K562 (cell line): Measurements from ENCODE around the gene SUSD5. TPM values are rescaled to one million over a fixed set of nuclear protein-coding genes. Genes with fewer than 3 reads are reported as not detected.

Source experiments
- ATAC-seq: fragments of 200-7000 bp; cut with Tn5 transposase; 3 replicates; pipeline ENCODE4 v1.9.1; 2020; ENCODE audit warnings: moderate library complexity
- BruUV-seq: library from RNA; stranded (reverse); fragments of 400-500 nt; replicated peaks from 2 replicates; lab custom pipeline; 2021; lab: Mats Ljungman, UMichigan
- CTCF ChIA-PET: fragments of 300-600 bp; formaldehyde crosslinking; extraction: SDS; loops from one replicate; lab custom pipeline; 2021; ENCODE audit warnings: low intra/inter-chr PET ratio; lab: Yijun Ruan, JAX
- POLR2A ChIA-PET: fragments of 300-600, 350-650 bp; sonication (Branson Sonifier 250); formaldehyde crosslinking; extraction: SDS; loops from one replicate; lab custom pipeline; 2021; ENCODE audit warnings: antibody characterized with exemption, inconsistent platforms; lab: Yijun Ruan, JAX
- DNase-seq, 4 experiments: peaks; one replicate each; pipeline versions ENCODE4 v3.0.0 to v3.0.0-alpha.2; 2011 to 2018; ENCODE audit warnings: low spot score in 3 of 4, mixed read lengths in 3 of 4; ENCODE audit errors: extremely low read depth in 1 of 4
- FAIRE-seq: peaks from 2 replicates; lab custom pipeline; 2011; peaks lifted over from hg19 to GRCh38; lab: Jason Lieb, UNC
- H2AFZ ChIP-seq: 2 replicates; pipeline ENCODE4 v1.6.0; 2011; ENCODE audit warnings: low read depth, low read length, control low read depth, inconsistent platforms
- H3K27ac ChIP-seq: fragments of 200-600 bp; 3 replicates; pipeline ENCODE4 v1.8.0; 2011; ENCODE audit warnings: low read depth, mild to moderate bottlenecking, control low read depth, inconsistent platforms, low read length, moderate library complexity, mixed read lengths; ENCODE audit errors: extremely low read depth
- H3K27me3 ChIP-seq, 2 experiments: fragments of 300-600 bp in 1 of 2; 2 replicates in 1 of 2; 3 replicates in 1 of 2; pipeline versions ENCODE4 v1.6.0 to v1.8.0; 2011; ENCODE audit warnings: inconsistent platforms in 2 of 2, low read length in 2 of 2, mild to moderate bottlenecking in 1 of 2, mixed read lengths in 1 of 2, moderate library complexity in 1 of 2; ENCODE audit not compliant: control insufficient read depth in 2 of 2, insufficient read depth in 2 of 2
- H3K36me3 ChIP-seq: fragments of 300-600 bp; 3 replicates; pipeline ENCODE4 v1.8.0; 2011; ENCODE audit warnings: mild to moderate bottlenecking, low read length, inconsistent platforms; ENCODE audit not compliant: control insufficient read depth, insufficient read depth
- H3K4me1 ChIP-seq, 2 experiments: fragments of 200-600 bp in 1 of 2; replicated peaks in 1 of 2; 2 replicates in 1 of 2; 3 replicates in 1 of 2; pipeline versions ENCODE4 v1.5.1 to v1.8.0; 2011; ENCODE audit warnings: inconsistent platforms in 2 of 2, low read length in 2 of 2, mild to moderate bottlenecking in 1 of 2, mixed read lengths in 1 of 2, moderate library complexity in 1 of 2; ENCODE audit not compliant: control insufficient read depth in 2 of 2, insufficient read depth in 2 of 2
- H3K4me2 ChIP-seq: 2 replicates; pipeline ENCODE4 v1.6.1; 2011; ENCODE audit warnings: low read length, control low read depth, inconsistent platforms, mixed read lengths; ENCODE audit not compliant: insufficient read depth
- H3K4me3 ChIP-seq: fragments of 200-600 bp; sonication (generic), shearing (Covaris generic); 2 replicates; pipeline ENCODE4 v1.5.1; 2016; ENCODE audit warnings: control low read depth, inconsistent platforms
- H3K79me2 ChIP-seq: fragments of 200-600 bp; 3 replicates; pipeline ENCODE4 v1.8.0; 2011; ENCODE audit warnings: low read length, inconsistent platforms; ENCODE audit not compliant: control insufficient read depth, insufficient read depth
- H3K9ac ChIP-seq, 2 experiments: 2 replicates each; pipeline versions ENCODE4 v1.6.0 to v1.6.1; 2011; ENCODE audit warnings: low read depth in 2 of 2, low read length in 2 of 2, control low read depth in 1 of 2, inconsistent platforms in 1 of 2, mild to moderate bottlenecking in 1 of 2, mixed read lengths in 1 of 2; ENCODE audit not compliant: insufficient read depth in 1 of 2
- H3K9me1 ChIP-seq: one replicate; pipeline ENCODE4 v1.6.0; 2011; ENCODE audit warnings: inconsistent platforms, mild to moderate bottlenecking, low read length, moderate library complexity; ENCODE audit not compliant: control insufficient read depth, insufficient read depth
- H3K9me3 ChIP-seq: replicated peaks from 2 replicates; pipeline ENCODE4 v1.5.1; 2011; ENCODE audit warnings: low read depth, low read length, inconsistent platforms; ENCODE audit not compliant: control insufficient read depth, insufficient read depth
- H4K20me1 ChIP-seq: replicated peaks from 2 replicates; pipeline ENCODE4 v1.6.1; 2011; ENCODE audit warnings: low read length, inconsistent platforms, mixed read lengths; ENCODE audit not compliant: control insufficient read depth, insufficient read depth
- IFI16 ChIP-seq: fragments of 250-450 bp; sonication (Bioruptor Pico); IDR thresholded peaks from 2 replicates; pipeline ENCODE4 v2.1.2; 2022; ENCODE audit warnings: mild to moderate bottlenecking, inconsistent platforms
- MECOM ChIP-seq: fragments of 250-450 bp; sonication (Bioruptor Pico); IDR thresholded peaks from 2 replicates; pipeline ENCODE4 v1.8.0; 2022; ENCODE audit warnings: inconsistent platforms
- MYC ChIP-seq, 2 experiments: fragments of 250-450 bp in 1 of 2; sonication (Bioruptor Pico) in 1 of 2; IDR thresholded peaks; 2 replicates each; pipeline versions ENCODE4 v1.5.1 to v1.6.1; 2012 to 2021; ENCODE audit warnings: low read depth in 2 of 2, borderline replicate concordance in 1 of 2, improper control_type of control experiment in 1 of 2, low read length in 1 of 2, mild to moderate bottlenecking in 1 of 2, moderate library complexity in 1 of 2
- SREBF1 ChIP-seq: fragments of 150-350 bp; IDR thresholded peaks from 2 replicates; pipeline ENCODE4 v1.6.1; 2014; ENCODE audit warnings: antibody characterized with exemption, low read depth, low read length, borderline replicate concordance
- ZBTB7A ChIP-seq: IDR thresholded peaks from 2 replicates; pipeline ENCODE4 v1.6.1; 2011; ENCODE audit warnings: low read depth, mild to moderate bottlenecking, low read length, moderate library complexity, borderline replicate concordance; ENCODE audit not compliant: control insufficient read depth
- WGBS: fragments of 100-300 bp; shearing (Covaris generic); methylation state at CpG from one replicate; pipeline ENCODE4 v1.1.6; 2016; ENCODE audit warnings: low coverage, mixed read lengths; ENCODE audit not compliant: insufficient coverage; ENCODE audit errors: missing lambda C conversion rate; 5-methylcytosine and 5-hydroxymethylcytosine counted together
- in situ Hi-C: fragments of 300-500 bp; cut with MboI; formaldehyde crosslinking; loops from 4 replicates; pipeline ENCODE4 v1.15.0; 2018; ENCODE audit warnings: inconsistent platforms, mixed read lengths
- intact Hi-C: fragments of 100-400 bp; cut with micrococcal nuclease; formaldehyde crosslinking; loops from 2 replicates; pipeline ENCODE4 v1.14.2; 2022
- polyA plus RNA-seq, 8 experiments: library from polyadenylated mRNA; depleted of rRNA in 4 of 8; stranded (reverse) in 5 of 8; unstranded in 3 of 8; fragments of >200 nt; fragmentation: Nextera tagmentation in 2 of 8; fragmentation: Illumina TruSeq in 1 of 8; extraction: Ambion mirVana in 2 of 8; extraction: Trizol in 1 of 8; gene quantifications; 2 replicates each; pipeline versions ENCODE4 v1.2.1 to v1.2.3, GENCODE V29; 2011 to 2014; ENCODE audit warnings: inconsistent platforms in 1 of 8, missing spikeins in 1 of 8
- total RNA-seq, 7 experiments: library from RNA; depleted of rRNA in 6 of 7; stranded (reverse); fragments of >200 nt in 6 of 7; fragmentation: Illumina TruSeq in 2 of 7; extraction: Trizol in 2 of 7; gene quantifications; 2 replicates each; pipeline versions ENCODE4 v1.2.1 to v1.2.3, GENCODE V29; 2011 to 2021; ENCODE audit warnings: low replicate concordance in 1 of 7
- TF ChIP-seq, protein P1 (sequence below), 2 experiments: fragments of 450-650 bp in 1 of 2; sonication (generic) in 1 of 2; formaldehyde crosslinking in 1 of 2; IDR thresholded peaks in 1 of 2; conservative IDR thresholded peaks in 1 of 2; 2 replicates each; pipeline versions ENCODE4 v1.6.1 to v1.8.1; 2016 to 2023; ENCODE audit warnings: mild to moderate bottlenecking in 2 of 2, moderate library complexity in 2 of 2, inconsistent platforms in 1 of 2, missing genetic modification reagents in 1 of 2
- TF ChIP-seq, protein P2 (sequence below): sonication (generic); formaldehyde crosslinking; IDR thresholded peaks from 2 replicates; pipeline ENCODE4 v1.8.0; 2023; ENCODE audit warnings: missing genetic modification reagents, mild to moderate bottlenecking, borderline replicate concordance

The SUSD5 gene
- total and polyA plus RNA-seq, 9 of the 15 experiments (the other 6 are each of a cell fraction or from before 2014, with no cell fraction given) = not detected

DNA sequence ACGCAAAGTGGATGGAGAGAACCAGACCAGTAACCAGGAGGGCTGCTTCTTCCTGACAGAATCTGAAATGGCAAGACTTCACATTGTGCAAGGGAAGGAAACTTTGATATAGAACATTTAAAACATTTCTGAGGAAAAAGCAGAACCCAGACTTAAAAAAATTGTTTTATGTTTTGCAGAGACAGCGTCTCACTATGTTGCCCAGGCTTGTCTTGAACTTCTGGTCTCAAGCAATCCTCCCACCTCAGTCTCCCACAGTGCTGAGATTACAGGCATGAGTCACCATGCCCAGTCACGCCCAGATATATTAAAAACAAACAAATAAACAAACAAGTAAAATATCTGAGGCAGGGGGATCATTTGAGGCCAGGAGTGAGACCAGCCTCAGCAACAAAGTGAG is 58.6 kb downstream of the SUSD5 start:
- DNase-seq (no peak), FAIRE-seq (no peak), ATAC-seq (no peak)
- H4K20me1 ChIP-seq = no peaks in the 10 kb centered on the region
- H3K4me2 ChIP-seq = no peak overlapping the region
- TF ChIP-seq, protein P1, sequence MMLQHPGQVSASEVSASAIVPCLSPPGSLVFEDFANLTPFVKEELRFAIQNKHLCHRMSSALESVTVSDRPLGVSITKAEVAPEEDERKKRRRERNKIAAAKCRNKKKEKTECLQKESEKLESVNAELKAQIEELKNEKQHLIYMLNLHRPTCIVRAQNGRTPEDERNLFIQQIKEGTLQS (IDR thresholded peaks at IDR 0.05) = 0 out of 2 replicates have a peak, but pooled peaks have one; percentile 10
- TF ChIP-seq, protein P1 (CRISPR knock-in tag; conservative IDR thresholded peaks at IDR 0.05) = no peak
- no peak for TF ChIP-seq ZBTB7A
- TF ChIP-seq, all 486 proteins: peak for 1
- in situ Hi-C loops = no loop called here
- 0% methylated on average over 3 of the region's 3 CpGs for WGBS
- Histone ChIP-seq H3K27me3 (peaks cover 27 to 39% of the 10 kb centered on the region in 2 experiments), H3K9me3 (no peaks in the 10 kb centered on the region), H3K4me1 (no peaks in the 10 kb centered on the region; a peak in 1 of 5 replicates), H3K79me2 (no peaks in the 10 kb centered on the region), H3K36me3 (no peaks in the 10 kb centered on the region), H3K9ac (no peak overlapping the region), H3K4me3 (no peak overlapping the region), H3K9me1 (no peaks in the 10 kb centered on the region), H2AFZ (no peak overlapping the region), H3K27ac (no peak overlapping the region)
- no TSS peak for BruUV-seq
- intact Hi-C loops = no loop called here
- POLR2A ChIA-PET = no interaction called here
- CTCF ChIA-PET = no interaction called here

DNA sequence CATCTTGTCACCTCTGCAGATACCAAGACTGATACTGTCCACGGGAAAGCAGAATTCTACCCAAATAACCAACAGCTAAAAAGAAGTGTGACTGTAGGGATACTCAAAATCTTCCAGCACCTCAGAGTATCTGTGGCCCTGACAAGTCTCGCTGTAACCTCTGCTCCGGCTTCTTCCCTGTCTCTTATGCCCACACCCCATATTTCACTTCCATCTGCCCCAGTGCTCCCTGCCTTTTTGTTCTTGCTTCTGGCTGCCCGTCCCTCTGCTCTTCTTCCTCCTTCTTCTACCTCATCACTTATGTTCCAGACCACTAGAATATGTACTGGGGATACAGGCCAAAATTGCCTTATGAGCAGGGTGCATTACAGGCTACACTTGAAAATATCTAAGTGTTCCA is 59.4 kb downstream of the SUSD5 start:
- no TSS peak for BruUV-seq
- 3% methylated on average over 4 of the region's 4 CpGs for WGBS
- no peak overlapping the region for H3K9ac ChIP-seq
- FAIRE-seq = no peak
- no peak for TF ChIP-seq MYC (IDR thresholded peaks at IDR 0.05; ENCODE audit: low read depth, low read length)
- TF ChIP-seq MYC (CRISPR knock-in tag; IDR thresholded peaks at IDR 0.05; ENCODE audit: borderline replicate concordance, low read depth) = no peak
- TF ChIP-seq MECOM (CRISPR knock-in tag) = no peak
- TF ChIP-seq SREBF1 = no peak
- TF ChIP-seq IFI16 (CRISPR knock-in tag) = no peak
- TF ChIP-seq, protein P2, sequence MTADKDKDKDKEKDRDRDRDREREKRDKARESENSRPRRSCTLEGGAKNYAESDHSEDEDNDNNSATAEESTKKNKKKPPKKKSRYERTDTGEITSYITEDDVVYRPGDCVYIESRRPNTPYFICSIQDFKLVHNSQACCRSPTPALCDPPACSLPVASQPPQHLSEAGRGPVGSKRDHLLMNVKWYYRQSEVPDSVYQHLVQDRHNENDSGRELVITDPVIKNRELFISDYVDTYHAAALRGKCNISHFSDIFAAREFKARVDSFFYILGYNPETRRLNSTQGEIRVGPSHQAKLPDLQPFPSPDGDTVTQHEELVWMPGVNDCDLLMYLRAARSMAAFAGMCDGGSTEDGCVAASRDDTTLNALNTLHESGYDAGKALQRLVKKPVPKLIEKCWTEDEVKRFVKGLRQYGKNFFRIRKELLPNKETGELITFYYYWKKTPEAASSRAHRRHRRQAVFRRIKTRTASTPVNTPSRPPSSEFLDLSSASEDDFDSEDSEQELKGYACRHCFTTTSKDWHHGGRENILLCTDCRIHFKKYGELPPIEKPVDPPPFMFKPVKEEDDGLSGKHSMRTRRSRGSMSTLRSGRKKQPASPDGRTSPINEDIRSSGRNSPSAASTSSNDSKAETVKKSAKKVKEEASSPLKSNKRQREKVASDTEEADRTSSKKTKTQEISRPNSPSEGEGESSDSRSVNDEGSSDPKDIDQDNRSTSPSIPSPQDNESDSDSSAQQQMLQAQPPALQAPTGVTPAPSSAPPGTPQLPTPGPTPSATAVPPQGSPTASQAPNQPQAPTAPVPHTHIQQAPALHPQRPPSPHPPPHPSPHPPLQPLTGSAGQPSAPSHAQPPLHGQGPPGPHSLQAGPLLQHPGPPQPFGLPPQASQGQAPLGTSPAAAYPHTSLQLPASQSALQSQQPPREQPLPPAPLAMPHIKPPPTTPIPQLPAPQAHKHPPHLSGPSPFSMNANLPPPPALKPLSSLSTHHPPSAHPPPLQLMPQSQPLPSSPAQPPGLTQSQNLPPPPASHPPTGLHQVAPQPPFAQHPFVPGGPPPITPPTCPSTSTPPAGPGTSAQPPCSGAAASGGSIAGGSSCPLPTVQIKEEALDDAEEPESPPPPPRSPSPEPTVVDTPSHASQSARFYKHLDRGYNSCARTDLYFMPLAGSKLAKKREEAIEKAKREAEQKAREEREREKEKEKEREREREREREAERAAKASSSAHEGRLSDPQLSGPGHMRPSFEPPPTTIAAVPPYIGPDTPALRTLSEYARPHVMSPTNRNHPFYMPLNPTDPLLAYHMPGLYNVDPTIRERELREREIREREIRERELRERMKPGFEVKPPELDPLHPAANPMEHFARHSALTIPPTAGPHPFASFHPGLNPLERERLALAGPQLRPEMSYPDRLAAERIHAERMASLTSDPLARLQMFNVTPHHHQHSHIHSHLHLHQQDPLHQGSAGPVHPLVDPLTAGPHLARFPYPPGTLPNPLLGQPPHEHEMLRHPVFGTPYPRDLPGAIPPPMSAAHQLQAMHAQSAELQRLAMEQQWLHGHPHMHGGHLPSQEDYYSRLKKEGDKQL (CRISPR knock-in tag) = no peak
- TF ChIP-seq, all 486 proteins: peak for 0
- H3K9me3 ChIP-seq = no peaks in the 10 kb centered on the region
- H3K27ac ChIP-seq = no peak overlapping the region
- DNase-seq (no peak), ATAC-seq (no peak)
- CTCF ChIA-PET = no interaction called here
- no peak overlapping the region for H3K4me3 ChIP-seq
- H3K4me1 ChIP-seq = no peaks in the 10 kb centered on the region; a peak in 1 of 5 replicates
- H3K4me2 ChIP-seq = no peak overlapping the region
- H2AFZ ChIP-seq = no peak overlapping the region
- H3K9me1 ChIP-seq = no peaks in the 10 kb centered on the region
- H3K36me3 ChIP-seq = no peaks in the 10 kb centered on the region
- intact Hi-C loops = no loop called here
- H4K20me1 ChIP-seq = no peaks in the 10 kb centered on the region
- in situ Hi-C loops = no loop called here
- H3K79me2 ChIP-seq = no peaks in the 10 kb centered on the region
- H3K27me3 ChIP-seq = peaks cover 28 to 39% of the 10 kb centered on the region in 2 experiments
- POLR2A ChIA-PET = interaction anchor here (0.6 to 1.2 kb wide), 4 partner anchors 12 to 752 kb away, joined by 3 to 5 read pairs (median 3); no protein-coding TSS in a partner anchor
